NCI-H1436 treated with DMSO at 0.1 percent for 48 hours (cell line): Measurements from ENCODE around the gene SHANK3.
"Not testable (repeated sequence)": the region's sequence is repeated elsewhere in the genome, so short reads cannot be mapped to it uniquely, and the experiment has no call there.

Experiments
- DNase-seq: peaks from one replicate; lab custom pipeline; 2025; lab: John Stamatoyannopoulos, UW

Gene SHANK3

DNA sequence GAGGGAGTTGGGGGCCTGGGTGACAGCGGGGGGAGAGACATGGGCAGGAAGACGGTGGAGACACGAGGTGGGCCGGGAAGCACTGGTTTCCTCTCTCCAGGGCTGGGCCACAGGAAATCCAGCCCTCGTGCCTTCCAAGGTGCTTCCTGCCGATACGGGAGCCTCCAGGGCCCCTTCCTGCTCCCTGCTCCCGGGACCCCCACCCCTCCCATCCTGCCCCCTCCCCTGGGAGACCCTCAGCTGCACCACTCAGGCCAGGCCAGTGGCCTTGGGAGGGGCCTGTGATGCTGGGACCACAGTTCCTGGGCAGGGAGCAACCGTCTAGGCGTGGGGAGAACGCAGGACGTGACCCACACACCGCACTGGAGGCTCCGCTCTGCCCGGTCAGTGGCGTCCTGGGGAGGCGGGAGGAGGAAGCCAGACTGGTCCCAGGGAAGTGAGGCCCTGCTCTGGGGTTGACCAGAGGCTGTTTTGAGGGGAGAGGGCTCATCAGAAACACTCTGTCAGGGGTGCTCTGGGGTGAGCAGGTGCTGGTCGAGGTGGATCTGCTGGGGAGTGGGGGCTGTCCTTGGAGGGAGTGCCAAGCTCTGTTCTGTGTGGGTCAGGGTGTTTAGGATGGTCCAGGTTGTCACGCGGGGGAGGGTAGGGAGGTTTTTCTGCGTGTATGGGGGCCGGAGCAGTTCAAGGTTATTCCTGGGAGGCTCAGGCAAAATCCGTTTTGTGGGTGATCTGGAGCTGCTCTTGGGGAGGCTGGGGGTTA, at the start of gene SHANK3:
TSS of gene SHANK3 (plus strand) at position 353 of the 760 bp plus-strand sequence.
- no peak for DNase-seq

DNA sequence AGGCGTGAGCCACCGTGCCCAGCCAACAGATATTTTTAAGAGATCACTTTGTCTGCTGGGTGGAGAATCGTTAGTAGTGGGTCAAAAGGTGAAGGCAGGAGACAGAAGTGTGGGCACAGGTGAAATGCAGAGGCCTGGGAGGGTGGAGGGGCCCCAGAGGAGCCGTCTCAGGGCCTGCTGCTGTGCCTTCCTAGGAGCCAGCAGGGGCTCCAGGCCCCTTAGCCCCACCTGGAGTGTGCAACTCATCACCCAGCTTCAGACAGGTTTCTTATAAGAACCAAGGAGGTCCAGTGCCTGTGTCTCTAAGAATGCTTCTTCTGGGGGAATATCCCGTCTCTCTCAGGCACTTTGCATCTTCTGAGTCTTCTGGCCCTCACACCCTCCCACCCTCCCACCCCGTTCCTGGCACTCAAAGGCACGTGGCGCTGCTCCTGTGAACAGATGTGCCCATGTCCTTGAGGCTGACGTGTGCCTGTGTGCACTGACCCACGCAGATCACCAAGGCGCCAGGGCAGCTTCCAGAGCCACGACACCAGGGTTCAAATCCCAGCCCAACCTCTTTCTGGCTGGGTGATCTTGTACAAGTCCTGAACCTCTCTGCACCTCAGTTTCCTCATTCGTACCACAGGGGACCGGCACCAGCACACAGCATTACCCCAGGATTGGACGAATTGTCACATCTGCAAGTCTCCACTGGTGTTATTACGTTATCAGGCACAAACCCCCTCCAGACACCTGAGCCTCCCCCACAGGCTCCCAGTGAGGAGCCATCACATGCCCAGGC, 48.1 kb upstream of the SHANK3 start:
- no peak for DNase-seq

- DNase-seq, result no peak
Measured at GRCh38 chr22:50625131-50625567, 47.5 kb upstream of the SHANK3 start.

- no peak for DNase-seq
Measured at GRCh38 chr22:50625568-50626313, 46.9 kb upstream of the SHANK3 start.

DNA sequence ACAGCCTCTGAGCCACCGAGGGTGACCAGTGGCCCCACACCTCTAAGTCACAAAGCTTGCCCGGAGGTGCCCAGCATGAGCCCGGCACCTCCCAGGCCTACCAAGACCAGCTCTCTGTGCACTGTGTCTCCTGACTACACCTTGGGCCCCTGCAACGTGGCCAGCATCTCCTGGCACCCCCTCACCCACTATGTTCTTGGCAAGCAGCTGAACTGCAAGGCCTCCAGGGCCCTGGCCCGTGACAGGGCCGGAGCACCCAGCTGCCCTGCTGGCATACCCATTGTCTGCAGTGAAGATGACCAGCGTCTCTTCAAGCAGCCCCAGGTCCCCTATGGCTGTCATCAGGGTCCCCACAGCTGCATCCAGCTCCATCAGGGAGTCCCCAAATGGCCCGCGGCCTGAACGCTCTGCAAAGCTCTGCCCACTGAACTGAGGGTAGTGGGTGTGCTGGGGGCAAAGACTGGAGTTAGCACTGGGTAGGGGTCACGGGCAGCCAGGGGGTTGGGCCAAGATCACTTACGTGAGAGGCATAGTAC, 46.2 kb upstream of the SHANK3 start:
- no peak for DNase-seq

DNA sequence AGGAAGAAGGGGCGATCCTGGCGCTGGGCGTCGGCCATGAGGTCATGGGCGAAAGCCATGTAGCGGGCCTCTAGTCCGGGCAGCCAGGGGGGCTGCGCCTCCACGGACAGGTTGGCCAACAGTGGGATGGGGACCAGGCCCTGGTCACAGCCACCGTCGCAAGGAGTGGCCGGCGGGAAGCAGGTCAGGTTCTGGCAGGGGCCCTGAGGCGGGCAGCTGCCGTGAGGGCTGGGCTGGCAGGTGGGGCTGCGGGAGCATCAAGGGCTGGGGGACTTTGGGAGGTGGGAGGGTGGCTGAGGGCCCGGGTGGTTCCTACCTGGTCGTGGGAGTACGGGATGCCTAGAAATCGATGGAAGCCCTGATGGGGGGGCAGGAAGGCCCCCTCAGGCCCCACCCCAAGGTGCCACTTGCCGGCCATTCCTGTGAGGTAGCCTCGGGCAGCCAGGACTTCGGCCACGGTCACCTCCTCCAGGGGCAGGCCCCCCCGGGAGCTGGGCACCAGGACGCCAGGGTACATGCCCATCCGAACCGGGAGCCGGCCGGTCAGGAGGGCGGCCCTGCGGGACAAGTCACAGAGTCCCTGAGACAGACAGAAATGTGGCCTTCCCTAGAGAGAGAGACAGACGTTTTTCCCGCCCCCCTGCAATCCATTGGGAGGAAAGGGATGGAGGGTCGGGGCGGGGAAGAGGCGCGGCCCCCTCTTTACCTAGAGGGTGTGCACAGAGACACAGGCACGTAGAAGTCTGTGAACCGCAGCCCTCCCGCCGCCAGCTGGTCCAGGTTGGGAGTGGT, 45.6 kb upstream of the SHANK3 start:
- no peak for DNase-seq

DNA sequence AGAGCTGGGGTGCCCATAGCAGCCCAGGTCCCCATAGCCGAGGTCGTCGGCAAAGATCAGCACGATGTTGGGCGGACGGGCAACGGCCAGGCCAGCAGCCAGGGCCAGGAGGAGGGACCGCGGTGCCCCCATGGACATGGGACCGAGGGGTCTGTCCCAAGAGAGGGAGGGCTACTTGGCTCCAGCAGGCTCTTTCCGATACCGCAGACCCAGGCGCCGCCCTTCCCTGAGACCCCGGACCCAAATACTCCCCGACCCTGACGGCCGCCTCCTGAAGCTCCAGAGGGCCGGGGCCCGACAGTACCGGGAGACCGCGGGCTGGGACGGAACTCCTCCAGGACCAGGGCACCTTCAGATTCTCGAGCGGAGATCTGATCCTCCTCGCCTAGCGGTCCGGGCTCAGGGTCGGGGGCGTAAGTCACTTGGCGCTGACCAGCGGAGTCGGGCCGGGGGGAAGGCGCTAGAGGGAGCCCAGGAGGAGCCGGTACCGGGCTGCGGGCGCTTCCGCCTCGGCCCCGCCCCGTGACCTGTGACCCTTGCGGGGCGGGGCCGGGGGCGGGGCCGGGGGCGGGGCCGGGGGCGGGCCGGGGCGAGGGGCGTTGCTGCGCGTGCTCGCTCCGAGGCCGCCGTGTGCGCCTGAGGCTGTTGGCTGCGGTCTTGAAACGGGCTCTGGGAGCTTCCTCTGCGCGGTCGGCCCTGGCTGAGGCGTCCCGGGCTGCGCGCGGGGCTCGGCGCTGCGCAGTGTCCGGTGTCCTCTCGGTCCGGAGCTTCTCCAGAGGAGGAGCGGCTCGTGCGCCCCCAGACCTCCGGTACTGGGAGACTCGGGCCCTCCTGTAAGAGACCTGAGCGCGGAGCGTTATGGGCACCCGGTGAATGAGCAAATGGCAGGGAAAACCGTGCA, 44.7 kb upstream of the SHANK3 start, which contains the start of gene ARSA:
TSS of gene ARSA (minus strand) at position 511 of the 901 bp plus-strand sequence. CDS start at position 138, 373 bp downstream.
- DNase-seq, result no peak

DNA sequence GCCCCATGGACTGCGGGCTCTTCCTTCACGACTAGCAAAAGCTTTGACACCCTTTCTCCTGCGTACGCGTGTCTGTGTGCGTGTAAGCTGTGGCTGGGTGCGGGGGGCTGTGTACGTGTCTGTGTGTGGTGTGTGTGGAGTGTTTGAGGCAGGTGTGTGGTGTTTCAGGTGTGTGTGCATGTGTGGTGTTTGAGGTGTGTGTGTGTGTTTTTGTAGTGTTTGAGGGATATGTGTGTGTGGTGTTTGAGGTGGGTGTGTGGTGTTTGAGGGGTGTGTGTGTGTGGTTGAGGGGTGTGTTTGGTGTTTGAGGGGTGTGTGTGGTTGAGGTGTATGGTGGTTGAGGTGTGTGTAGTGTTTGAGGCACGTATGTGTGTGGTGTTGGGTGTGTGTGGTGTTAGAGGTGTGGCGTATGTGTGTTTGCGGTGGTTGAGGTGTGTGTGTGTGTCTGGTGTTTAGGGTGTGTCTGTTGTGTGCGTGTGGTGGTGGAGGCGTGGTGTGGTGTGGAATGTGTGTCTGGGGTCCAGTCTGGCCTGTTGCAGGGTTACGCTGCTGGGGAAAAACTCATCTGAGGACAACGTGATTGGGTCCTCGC, 44.0 kb upstream of the SHANK3 start:
- DNase-seq, result no peak

DNA sequence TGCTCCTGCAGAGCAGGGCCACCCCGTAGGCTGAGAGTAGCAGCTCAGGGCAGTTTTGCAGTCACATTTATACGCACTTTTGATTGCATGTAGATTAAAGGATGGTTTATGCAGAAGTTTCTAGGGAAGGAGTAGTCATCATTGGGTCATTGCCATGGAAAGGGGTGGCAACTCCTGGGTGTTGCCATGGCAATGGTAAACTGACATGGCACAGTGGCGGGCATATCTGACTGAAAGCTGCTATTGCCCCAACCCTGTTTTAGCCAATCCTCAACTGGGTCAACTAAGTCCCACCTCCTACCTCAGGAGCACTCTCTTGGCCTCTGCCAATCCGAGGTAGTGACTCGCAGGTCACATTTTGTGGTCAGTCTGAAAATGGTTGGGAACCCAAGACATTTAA, 42.2 kb upstream of the SHANK3 start:
- DNase-seq, result no peak

GRCh38 chr22:50633086-50633485, 39.5 kb upstream of the SHANK3 start:
- no peak for DNase-seq

- DNase-seq, result no peak
Measured at GRCh38 chr22:50633771-50634170, 38.9 kb upstream of the SHANK3 start.

DNA sequence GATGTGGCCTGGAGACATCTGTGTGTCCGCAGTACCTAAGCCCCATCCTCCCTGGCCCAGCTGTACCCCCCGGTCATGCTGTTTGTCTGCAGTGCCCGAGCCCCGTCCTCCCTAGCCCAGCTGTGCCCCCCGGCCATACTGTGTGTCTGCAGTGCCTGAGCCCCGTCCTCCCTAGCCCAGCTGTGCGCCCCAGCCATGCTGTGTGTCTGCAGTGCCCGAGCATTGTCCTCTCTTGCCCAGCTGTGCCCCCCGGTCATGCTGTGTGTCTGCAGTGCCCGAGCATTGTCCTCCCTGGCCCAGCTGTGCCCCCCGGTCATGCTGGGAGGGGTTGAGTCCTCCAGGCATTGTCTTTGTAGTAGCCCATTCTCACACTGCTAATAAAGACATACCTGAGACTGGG, 37.0 kb upstream of the SHANK3 start:
- DNase-seq, result no peak

- DNase-seq, result not testable (repeated sequence)
Measured at GRCh38 chr22:50640296-50640695, 32.3 kb upstream of the SHANK3 start.

DNA sequence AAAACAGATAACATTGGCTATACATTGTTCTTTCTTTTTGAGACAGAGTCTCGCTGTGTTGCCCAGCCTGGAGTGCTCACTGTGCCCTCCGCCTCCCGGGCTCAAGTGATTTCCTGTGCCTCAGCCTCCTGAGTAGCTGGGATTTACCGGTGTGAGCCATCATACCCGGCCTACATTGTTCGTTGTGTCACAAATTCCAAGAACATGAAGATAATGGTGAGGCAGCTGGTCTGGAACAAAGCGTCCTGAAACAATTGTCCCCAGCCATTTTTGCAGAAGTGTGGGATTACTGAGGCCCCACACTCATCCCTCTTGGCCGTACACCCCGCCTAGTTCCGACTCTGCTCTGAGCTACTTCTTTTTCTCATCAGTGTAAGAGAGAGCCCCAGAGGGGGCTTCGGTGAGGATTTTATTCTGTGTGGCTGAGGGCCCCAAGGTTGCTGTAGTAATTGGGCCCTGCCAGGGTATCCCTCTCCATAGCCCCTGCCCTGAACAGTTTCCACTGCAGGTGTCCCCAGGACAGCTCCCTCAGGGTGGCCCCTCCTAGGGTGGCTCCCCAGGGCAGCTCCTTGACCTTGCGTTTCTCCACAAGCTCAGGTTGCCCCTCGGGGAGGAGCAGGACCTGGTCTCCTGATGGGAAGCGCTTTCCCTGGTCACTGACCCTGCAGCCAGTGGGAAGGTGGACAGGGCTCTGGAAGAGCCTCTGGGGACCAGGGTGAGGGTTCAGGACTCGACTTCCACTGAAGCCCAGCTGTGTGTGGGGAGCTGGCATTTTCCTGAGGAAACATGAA, 31.6 kb upstream of the SHANK3 start:
- DNase-seq, result no peak

GRCh38 chr22:50641696-50642607, 30.7 kb upstream of the SHANK3 start:
- DNase-seq, result no peak

- not testable (repeated sequence) for DNase-seq
Measured at GRCh38 chr22:50643021-50643820, 29.4 kb upstream of the SHANK3 start.

DNA sequence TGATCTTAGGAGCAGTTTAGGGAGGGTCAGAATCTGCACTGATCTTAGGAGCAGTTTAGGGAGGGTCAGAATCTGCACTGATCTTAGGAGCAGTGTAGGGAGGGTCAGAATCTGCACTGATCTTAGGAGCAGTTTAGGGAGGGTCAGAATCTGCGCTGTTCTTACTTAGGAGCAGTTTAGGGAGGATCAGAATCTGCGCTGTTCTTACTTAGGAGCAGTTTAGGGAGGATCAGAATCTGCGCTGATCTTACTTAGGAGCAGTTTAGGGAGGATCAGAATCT, 28.9 kb upstream of the SHANK3 start:
- DNase-seq, result not testable (repeated sequence)
